Stimulated activated CD8-positive, alpha-beta memory T cell treated with anti-CD3 and anti-CD28 coated beads, Interleukin-12 subunit alpha, Interleukin-12 subunit beta, amount 100 ng/mL, for 4 hours (primary cell): ENCODE results near the gene CAD.
"Not testable (repeated sequence)": the region's sequence is repeated elsewhere in the genome, so short reads cannot be mapped to it uniquely, and the experiment has no call there.

Source experiments
- DNase-seq: peaks from one replicate; pipeline ENCODE4 v3.0.0-alpha.2; 2020; ENCODE audit warnings: low read depth

The CAD gene

DNA sequence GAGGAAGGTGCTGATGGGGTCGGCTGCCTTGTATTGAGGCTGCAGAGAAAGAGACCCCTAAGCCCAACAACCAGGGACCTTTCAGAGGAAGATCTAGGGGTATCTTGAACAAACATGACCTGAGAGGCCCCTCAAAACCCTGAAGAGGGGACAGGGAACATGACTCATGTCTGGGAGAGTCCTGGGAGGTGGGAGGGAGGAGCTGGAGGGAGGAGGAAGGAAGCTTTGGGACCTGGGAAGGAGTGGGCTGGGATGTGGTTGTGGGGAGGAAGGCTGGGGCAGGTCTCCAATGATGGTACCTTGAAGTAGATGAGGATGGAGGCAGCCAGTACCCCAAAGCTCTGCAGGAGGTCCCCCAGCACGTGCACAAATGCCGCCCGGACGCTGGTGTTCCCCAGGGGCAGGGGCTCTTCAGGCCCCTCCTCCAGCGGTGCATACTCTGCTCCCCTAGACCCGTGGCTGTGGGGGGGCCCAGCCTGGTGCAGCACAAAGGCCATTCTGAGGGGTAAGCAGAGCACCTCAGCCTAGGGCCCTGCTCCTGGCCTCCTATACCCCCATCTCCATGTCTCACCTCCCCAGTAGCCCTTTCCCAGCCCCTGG is 39.8 kb downstream of the CAD start:
- DNase-seq, result no peak

GRCh38 chr2:27258051-27258450 is 40.9 kb downstream of the CAD start:
- DNase-seq, result no peak

- DNase-seq, result no peak
Measured at GRCh38 chr2:27261241-27261925, 44.2 kb downstream of the CAD start.

DNA sequence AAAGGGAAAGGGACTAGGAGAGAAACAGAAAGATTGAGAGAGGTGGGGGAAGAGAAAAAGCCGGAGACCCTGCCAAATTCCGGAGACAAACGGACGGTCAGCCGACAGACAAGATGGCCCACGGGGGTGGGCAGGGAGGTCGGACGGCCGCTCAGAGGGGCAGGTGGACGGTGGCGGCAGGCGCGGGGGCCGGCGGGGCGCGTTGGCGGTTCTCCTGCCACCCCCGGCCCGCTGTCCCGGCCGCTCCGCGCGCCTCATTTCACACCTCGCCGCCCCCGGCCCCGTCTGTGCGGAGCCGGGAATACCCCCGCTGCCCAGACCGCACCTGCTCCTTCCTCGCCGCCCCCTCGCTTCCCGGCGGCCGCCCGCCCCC is 44.7 kb downstream of the CAD start:
- DNase-seq, result no peak

- peak; percentile 50 for DNase-seq
Measured at GRCh38 chr2:27262379-27263286, 45.5 kb downstream of the CAD start, which contains the start of gene SLC30A3. SLC30A3 (minus strand) TSS chr2:27263047; CDS start chr2:27262906, 141 bp downstream.

DNA sequence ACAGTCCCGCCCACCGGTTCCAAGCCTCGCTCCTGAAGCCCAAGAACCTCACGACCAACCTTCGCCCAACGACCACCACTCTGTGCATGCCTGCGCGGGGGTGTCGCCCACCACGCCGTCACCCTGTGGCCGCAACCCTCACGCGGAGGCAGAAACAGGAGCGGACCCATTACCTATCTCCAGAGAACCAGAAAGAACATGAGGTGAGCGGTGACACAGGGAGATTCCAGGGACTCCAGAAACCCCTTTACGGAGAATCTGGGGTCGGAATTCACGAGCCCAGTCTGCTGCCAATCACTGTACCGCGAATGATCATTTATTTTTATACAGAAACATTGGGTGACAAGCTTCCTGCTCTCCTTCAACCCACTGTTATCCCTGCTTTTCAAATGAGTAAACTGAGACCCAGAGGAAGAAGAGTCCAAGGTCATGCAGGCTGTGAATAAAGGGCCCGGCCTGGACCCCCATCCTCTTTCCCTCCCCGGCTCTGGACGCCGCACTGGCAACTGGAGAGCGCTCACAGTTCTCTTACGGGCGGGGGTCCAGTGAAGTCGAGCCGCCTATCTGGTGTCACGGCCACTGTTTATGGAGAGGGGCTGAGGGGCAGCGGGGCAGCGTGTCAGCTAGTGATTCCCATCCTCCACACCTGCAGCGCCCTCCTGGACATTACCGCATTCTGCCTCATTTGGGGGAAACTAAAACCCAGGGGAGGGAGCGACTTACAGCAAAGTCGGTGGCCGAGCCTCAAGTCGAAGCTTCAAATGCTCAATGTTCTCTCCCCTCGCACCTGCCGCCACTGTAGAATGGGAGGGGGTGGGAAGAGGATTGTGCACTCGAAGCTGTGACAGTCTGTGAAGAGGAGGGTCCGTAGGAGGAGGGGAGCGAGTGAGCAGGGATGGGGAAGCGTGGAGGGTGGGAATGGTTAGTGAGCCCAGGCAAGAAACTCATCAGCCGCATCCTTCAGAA is 46.4 kb downstream of the CAD start:
- DNase-seq, result no peak

DNA sequence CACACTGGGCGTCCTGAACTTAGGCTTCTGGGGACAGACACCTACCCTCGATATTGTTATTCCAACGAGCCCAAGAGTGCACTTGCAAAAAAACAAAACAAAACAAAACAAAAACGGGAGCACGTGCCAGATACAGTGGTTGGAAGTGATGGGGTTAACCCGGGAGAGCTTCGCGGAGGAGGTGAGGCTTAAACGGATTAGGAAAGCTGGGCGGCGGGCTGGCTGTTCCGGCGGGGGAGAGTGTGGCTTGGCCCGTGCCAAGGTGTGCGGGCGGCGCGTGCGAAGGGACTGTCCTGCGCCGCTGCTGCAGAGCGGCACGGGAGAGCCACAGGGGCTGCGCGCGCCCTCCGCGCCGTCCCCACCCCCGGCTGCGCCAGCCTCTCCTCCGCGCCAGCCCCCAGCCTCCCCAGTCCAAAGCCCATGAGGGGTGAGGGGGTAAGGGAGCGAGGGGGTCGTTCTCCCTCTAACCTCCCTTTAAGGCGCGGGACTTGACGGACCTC is 47.1 kb downstream of the CAD start:
- no peak for DNase-seq

DNA sequence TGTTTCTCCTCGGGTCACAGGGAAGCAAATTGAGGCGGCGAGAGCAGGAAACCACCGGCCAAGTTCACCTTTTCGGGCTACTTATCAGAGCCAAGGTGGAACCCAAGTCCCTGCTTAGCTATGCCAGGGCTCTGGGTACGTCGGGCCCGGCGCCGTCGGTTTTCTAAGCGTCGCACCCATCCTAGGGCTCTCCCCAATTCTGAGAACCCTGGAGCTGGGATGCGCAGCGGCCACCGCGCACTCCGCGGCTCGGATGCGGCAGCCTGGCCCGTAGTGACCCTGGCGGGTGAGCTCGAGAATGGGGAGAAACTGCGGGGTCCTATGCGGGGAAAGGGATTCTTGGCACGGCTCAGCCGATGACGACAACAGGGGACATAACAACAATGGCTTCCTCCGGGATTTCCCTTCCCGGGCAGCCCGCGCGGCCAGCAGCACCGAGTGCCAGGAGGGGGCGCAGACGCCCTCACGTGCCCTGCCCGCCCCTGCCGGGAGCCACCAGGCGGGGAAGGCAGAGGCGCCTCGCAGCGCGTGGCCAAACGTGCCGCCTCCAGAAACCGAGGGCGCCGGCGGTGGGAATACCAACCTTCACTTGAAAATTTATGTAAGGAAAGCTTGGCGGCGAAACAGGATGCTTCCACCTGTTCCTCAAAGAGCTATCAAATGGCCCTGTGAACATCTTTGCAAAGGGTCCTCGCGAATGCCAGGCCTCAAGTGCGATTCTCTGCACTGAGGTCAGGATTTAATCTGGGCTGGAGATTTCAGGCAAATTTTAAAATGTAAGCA is 47.8 kb downstream of the CAD start:
- peak; percentile 37 for DNase-seq

DNA sequence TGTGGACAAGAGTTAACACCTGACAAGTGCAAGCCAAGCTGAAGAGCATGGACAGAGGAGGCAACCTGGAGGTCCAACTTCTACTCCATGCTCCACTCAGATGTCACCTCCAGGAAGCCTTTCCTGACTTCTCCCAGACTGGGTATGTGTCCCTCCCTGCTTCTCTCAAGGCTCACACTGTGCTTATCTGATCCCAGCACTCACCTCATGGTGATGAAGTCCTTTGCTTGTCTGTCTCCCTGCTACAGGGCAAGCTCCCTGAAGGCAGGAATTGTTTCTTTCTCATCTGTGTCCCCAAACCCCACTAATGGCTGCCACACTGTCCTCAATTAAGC is 48.3 kb downstream of the CAD start:
- DNase-seq, result no peak

GRCh38 chr2:27268296-27268695 is 51.1 kb downstream of the CAD start:
- DNase-seq, result not testable (repeated sequence)

GRCh38 chr2:27270131-27270530 is 53.0 kb downstream of the CAD start:
- DNase-seq, result no peak

GRCh38 chr2:27270670-27271069 is 53.5 kb downstream of the CAD start:
- no peak for DNase-seq

GRCh38 chr2:27271631-27272340 is 54.6 kb downstream of the CAD start:
- DNase-seq, result no peak

- not testable (repeated sequence) for DNase-seq
Measured at GRCh38 chr2:27272537-27273522, 55.7 kb downstream of the CAD start.

GRCh38 chr2:27275211-27276150 is 58.3 kb downstream of the CAD start, which contains the start of gene DNAJC5G:
DNAJC5G (plus strand) TSS chr2:27275433; CDS start chr2:27276729, 1,296 bp downstream.
- DNase-seq, result no peak

DNA sequence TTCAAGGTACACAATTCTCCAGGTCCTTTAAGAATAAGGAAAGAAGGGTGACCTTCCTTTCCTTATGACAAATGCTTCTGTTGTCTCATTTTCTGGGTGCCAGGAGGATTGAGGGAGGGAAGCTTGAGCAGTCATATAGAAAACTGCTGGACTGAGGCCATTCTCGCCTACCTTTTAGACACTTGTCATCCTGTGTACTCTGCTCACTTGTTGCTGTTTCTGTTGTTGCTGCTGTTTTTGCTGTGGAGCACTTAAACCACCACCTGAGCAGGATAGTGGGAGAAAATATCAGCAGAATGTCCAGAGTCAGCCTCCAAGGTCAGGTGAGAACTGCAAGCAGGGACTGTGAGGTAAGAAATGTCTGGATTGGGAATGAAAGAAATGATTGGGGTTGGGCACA is 60.8 kb downstream of the CAD start:
- DNase-seq, result no peak

DNA sequence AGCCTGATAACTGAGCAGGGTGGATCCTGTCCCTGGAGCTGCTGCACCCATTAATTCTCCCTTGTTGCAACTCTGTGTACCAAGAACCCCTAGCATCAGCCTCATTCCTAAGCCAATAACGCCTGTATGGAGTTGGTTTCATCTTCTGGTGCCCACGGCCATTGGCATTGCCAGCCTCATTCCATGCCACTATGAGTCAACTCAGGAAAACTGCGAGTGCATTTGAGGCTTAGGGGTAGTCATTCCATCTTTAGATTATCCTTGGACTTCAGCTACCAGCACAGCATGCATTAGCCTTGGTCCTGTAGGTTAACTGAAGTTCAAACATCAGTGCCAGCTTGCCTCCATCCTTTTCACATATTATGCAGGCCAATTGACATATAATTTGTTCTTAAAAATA is 63.7 kb downstream of the CAD start:
- no peak for DNase-seq

GRCh38 chr2:27281442-27281841 is 64.3 kb downstream of the CAD start:
- no peak for DNase-seq
